ENCODE data around the gene TBK1.

Gene TBK1

DNA sequence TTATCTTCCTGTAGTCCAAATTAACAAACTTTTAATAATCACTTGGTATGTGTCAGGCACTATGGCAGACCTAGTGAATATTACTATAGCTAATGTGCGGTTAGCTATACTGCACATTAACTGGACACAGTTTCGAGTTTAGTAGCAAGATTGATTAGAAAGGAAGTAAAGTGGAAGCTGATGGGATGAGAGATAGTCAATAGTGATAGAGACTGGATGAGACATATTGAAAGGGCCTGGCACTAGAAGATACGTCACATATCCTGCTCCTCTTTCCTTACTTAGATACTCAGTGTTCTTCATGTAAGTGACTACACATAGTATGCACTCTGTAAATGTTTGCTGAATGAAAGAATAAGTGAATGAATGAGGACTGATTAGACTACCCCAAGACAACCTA, 5.5 kb downstream of the TBK1 start:
- Histone ChIP-seq H3K36me3 (ENCODE audit: insufficient read depth, low read length) (peaks cover 16% of the 10 kb centered on the region; the same call in 1 of the 2 replicates), H3F3A (ENCODE audit: low read depth) (0 out of 2 replicates have a peak, but pooled peaks cover 6% of the 10 kb centered on the region), H3K9me2 (replicated peaks; ENCODE audit: low read depth, low read length) (no peaks in the 10 kb centered on the region), H4K20me1 (ENCODE audit: insufficient read depth, low read length, poor library complexity, severe bottlenecking) (peaks cover 29% of the 10 kb centered on the region), H3K9ac (ENCODE audit: low read depth, low read length, poor library complexity, severe bottlenecking) (peak overlapping the region; percentile 12), H2AFZ (ENCODE audit: low read length) (no peak overlapping the region), H3K4me1 (ENCODE audit: insufficient read depth, low read length, poor library complexity, severe bottlenecking) (peaks cover 53% of the 10 kb centered on the region), H3K27me3 (ENCODE audit: insufficient read depth, low read length, poor library complexity, severe bottlenecking) (no peaks in the 10 kb centered on the region), H3K4me2 (ENCODE audit: low read depth, low read length, poor library complexity, severe bottlenecking) (peak overlapping the region; percentile 72), H3K4me3 (ENCODE audit: low read length, poor library complexity, severe bottlenecking) (peak overlapping the region; percentile 32), H3K79me2 (ENCODE audit: insufficient read depth, low read length) (peaks cover 81% of the 10 kb centered on the region), H3K9me3 (ENCODE audit: insufficient read depth, low read depth, low read length) (no peaks in the 10 kb centered on the region)
- no peak for TF ChIP-seq EZH2phosphoT487 (IDR thresholded peaks at IDR 0.05; ENCODE audit: borderline replicate concordance)
- TF ChIP-seq, protein P1, sequence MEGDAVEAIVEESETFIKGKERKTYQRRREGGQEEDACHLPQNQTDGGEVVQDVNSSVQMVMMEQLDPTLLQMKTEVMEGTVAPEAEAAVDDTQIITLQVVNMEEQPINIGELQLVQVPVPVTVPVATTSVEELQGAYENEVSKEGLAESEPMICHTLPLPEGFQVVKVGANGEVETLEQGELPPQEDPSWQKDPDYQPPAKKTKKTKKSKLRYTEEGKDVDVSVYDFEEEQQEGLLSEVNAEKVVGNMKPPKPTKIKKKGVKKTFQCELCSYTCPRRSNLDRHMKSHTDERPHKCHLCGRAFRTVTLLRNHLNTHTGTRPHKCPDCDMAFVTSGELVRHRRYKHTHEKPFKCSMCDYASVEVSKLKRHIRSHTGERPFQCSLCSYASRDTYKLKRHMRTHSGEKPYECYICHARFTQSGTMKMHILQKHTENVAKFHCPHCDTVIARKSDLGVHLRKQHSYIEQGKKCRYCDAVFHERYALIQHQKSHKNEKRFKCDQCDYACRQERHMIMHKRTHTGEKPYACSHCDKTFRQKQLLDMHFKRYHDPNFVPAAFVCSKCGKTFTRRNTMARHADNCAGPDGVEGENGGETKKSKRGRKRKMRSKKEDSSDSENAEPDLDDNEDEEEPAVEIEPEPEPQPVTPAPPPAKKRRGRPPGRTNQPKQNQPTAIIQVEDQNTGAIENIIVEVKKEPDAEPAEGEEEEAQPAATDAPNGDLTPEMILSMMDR (conservative IDR thresholded peaks at IDR 0.05; ENCODE audit: low read length), result no peak

GRCh38 chr12:64457923-64458322, 6.0 kb downstream of the TBK1 start:
- Histone ChIP-seq H4K20me1 (ENCODE audit: insufficient read depth, low read length, poor library complexity, severe bottlenecking) (peaks cover 28% of the 10 kb centered on the region), H3K9me2 (replicated peaks; ENCODE audit: low read depth, low read length) (no peaks in the 10 kb centered on the region), H3K4me1 (ENCODE audit: insufficient read depth, low read length, poor library complexity, severe bottlenecking) (peaks cover 52% of the 10 kb centered on the region), H3K79me2 (ENCODE audit: insufficient read depth, low read length) (peaks cover 77% of the 10 kb centered on the region), H3K36me3 (ENCODE audit: insufficient read depth, low read length) (peaks cover 21% of the 10 kb centered on the region; the same call in 1 of the 2 replicates), H3K9me3 (ENCODE audit: insufficient read depth, low read depth, low read length) (no peaks in the 10 kb centered on the region), H3K9ac (ENCODE audit: low read depth, low read length, poor library complexity, severe bottlenecking) (no peak overlapping the region), H2AFZ (ENCODE audit: low read length) (no peak overlapping the region), H3F3A (ENCODE audit: low read depth) (0 out of 2 replicates have a peak, but pooled peaks cover 6% of the 10 kb centered on the region), H3K4me3 (ENCODE audit: low read length, poor library complexity, severe bottlenecking) (no peak overlapping the region), H3K4me2 (ENCODE audit: low read depth, low read length, poor library complexity, severe bottlenecking) (peak overlapping the region; percentile 72), H3K27me3 (ENCODE audit: insufficient read depth, low read length, poor library complexity, severe bottlenecking) (no peaks in the 10 kb centered on the region)
- no peak for TF ChIP-seq EZH2phosphoT487 (IDR thresholded peaks at IDR 0.05; ENCODE audit: borderline replicate concordance)
- TF ChIP-seq, protein P1 (conservative IDR thresholded peaks at IDR 0.05; ENCODE audit: low read length), result no peak

DNA sequence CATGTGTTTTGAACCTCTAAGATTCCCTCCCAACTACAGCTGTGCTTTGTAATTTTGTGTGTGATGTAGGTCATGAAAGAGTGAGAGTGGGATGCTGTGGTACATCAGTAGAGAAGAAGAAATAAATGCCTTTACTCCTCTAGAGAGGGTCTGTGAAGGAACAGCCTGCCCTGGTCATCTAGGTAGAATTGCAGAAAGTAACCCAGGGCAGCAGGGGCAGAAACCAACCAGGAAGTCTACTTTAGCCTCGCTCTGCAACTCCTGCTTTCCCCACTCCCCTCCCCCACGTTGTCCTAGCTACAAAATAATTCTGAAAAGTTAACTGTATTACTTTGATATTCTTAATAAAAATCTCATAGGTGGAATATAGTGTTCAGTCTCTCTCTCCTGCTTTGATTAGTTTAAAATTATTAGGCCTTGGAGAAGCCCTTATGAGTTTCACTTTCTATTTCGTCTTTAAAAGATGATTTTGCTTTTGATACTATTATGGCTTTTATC, 7.5 kb downstream of the TBK1 start:
- H3F3A ChIP-seq (ENCODE audit: low read depth), result 0 out of 2 replicates have a peak, but pooled peaks cover 6% of the 10 kb centered on the region
- TF ChIP-seq EZH2phosphoT487 (IDR thresholded peaks at IDR 0.05; ENCODE audit: borderline replicate concordance), result no peak
- TF ChIP-seq, protein P1 (conservative IDR thresholded peaks at IDR 0.05; ENCODE audit: low read length), result no peak
- peak overlapping the region; percentile 72 for H3K4me2 ChIP-seq (ENCODE audit: low read depth, low read length, poor library complexity, severe bottlenecking)
- peak overlapping the region; percentile 70 for H3K4me3 ChIP-seq (ENCODE audit: low read length, poor library complexity, severe bottlenecking)
- peaks cover 33% of the 10 kb centered on the region for H3K36me3 ChIP-seq (ENCODE audit: insufficient read depth, low read length)
- H3K27me3 ChIP-seq (ENCODE audit: insufficient read depth, low read length, poor library complexity, severe bottlenecking), result no peaks in the 10 kb centered on the region
- no peak overlapping the region for H2AFZ ChIP-seq (ENCODE audit: low read length)
- no peaks in the 10 kb centered on the region for H3K9me2 ChIP-seq (replicated peaks; ENCODE audit: low read depth, low read length)
- peaks cover 43% of the 10 kb centered on the region for H3K4me1 ChIP-seq (ENCODE audit: insufficient read depth, low read length, poor library complexity, severe bottlenecking)
- H3K9ac ChIP-seq (ENCODE audit: low read depth, low read length, poor library complexity, severe bottlenecking), result peak overlapping the region; percentile 51
- peaks cover 62% of the 10 kb centered on the region for H3K79me2 ChIP-seq (ENCODE audit: insufficient read depth, low read length)
- no peaks in the 10 kb centered on the region for H3K9me3 ChIP-seq (ENCODE audit: insufficient read depth, low read depth, low read length)
- peaks cover 17% of the 10 kb centered on the region for H4K20me1 ChIP-seq (ENCODE audit: insufficient read depth, low read length, poor library complexity, severe bottlenecking)
